Fibroblast of peridontal ligament (primary cell): Measurements from ENCODE around the gene FHAD1.
A peak's percentile ranks its signal among the peaks of the same experiment; 100 is the strongest.

Source experiments
- DNase-seq: peaks from one replicate; pipeline ENCODE4 v3.0.0-alpha.2; 2010; ENCODE audit errors: extremely low read depth

FHAD1 gene

GRCh38 chr1:15345705-15346345 is 98.8 kb downstream of the FHAD1 start:
- DNase-seq: no peak

DNA sequence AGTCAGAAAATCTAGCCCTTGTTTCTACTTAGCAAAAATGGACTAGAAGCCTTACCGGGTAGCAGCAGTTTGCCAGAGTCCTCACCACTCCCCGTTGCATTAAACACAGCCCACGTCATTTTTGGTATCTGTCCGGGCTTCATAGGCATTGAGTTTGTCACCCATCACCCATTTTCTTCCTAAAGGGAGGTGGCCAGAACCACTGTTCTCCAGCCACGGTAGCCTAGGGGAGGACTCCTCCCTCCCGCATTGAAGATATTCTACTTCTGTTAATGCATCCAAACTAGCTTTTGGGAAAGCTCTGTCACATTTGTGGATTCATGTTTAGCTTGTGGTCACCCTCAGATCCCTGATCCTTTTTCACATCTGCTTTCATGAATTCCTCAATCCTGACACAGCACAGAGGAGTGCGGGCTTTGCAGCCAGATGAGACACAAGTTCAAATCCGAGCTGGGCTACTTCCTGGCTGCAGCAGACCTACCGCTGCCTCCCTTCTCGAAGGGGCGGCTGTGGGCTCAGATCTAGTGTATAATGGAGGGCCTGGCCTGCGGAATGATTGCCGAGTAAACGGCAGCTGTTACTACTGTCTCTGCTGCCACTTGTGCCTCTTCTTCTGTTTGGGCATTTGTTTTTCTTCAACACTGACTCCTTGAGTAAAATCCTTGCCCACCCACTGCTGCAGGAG is 99.5 kb downstream of the FHAD1 start:
- peak; percentile 48 for DNase-seq

GRCh38 chr1:15347182-15347581 is 100.2 kb downstream of the FHAD1 start:
- no peak for DNase-seq

- DNase-seq: no peak
Observed at GRCh38 chr1:15348648-15349047, 101.6 kb downstream of the FHAD1 start.

GRCh38 chr1:15349133-15349532 is 102.1 kb downstream of the FHAD1 start:
- DNase-seq: no peak

DNA sequence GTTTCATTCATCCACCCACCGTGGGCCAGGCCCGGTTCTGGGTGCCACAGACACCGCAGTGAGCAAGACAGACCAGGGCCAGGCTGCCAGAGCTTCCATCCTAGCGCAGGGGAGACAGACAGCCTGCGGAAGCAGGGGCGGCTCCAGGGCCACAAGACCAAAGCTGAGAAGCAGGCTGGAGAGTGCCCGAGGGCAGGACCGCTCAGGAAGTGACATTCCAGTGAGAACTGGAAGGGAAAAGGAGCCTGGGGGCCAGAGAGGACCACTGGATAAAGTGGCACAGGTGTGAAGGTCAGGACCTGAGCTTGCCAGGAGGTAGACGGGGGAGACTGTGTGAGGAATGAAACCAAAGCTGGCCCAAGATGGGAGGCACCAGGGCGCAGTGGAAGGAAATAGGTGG is 103.1 kb downstream of the FHAD1 start:
- DNase-seq: no peak

GRCh38 chr1:15350551-15351200 is 103.7 kb downstream of the FHAD1 start:
- no peak for DNase-seq

DNA sequence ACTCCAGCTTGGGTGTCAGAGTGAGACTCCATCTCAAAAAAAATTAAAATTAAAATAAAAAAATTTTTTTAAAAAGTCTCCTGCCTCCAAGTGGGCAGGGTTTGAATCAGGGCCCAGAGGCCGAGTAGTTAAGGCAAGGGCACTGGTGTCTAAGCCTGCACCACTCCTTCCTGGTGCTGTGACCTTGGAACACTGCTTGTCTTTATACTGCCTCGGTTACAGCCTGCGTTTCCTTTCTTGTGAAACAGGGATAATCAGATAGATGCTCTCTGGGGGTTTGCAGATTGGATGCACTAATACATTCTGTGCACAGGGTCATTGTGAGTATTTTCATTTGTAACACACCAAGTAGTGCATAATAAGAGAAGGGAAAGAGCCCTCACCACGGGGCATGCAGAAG is 104.3 kb downstream of the FHAD1 start:
- no peak for DNase-seq

GRCh38 chr1:15352128-15352957 is 105.3 kb downstream of the FHAD1 start:
- DNase-seq: peak; percentile 62

GRCh38 chr1:15353839-15354579 is 107.0 kb downstream of the FHAD1 start:
- DNase-seq: no peak

DNA sequence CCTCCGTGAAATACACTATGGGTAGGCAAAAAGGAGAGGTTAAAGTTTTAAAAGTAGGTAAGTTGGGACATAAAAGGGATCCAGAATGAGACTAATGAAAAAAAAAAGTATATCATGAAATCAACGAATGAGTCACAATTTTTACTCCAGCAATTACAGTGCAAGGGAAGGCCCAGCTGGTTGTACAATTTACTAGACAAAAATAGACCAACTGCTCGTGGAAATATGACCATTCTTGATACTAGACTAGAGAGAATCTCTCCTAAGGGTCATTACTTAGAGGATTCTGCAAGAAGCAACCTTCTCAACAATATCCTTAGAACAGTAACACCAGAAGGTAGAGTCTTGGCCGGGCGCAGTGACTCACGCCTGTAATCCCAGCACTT is 107.5 kb downstream of the FHAD1 start:
- DNase-seq: peak; percentile 77

- DNase-seq: no peak
Observed at GRCh38 chr1:15355968-15356625, 109.1 kb downstream of the FHAD1 start.

DNA sequence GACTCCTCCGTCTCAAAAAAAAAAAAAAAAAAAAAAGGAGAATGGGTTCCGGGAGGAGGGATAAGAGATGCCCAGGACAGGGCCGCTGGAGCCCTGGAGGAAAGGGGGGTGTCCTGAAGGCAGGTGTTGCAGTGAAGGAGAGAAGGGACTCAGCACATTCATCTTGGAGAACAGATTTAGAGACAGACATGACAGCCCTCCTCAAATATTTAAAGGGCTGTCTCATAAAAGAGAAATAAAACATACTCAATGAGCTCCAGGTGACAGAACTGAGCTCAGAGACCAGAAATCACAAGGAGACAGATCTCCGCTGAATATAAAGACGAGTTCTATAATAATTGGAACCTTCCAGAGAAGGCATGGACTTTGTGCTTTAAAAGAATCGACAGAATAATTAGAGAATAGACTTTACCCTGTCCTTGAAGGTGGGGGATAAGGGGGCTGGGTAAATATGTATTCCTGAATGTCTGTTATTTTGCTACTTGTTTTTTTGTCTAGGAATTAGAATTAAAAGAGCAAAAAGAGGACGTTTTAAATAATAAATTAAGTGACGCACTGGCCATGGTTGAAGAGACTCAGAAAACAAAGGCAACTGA is 110.7 kb downstream of the FHAD1 start:
- no peak for DNase-seq

DNA sequence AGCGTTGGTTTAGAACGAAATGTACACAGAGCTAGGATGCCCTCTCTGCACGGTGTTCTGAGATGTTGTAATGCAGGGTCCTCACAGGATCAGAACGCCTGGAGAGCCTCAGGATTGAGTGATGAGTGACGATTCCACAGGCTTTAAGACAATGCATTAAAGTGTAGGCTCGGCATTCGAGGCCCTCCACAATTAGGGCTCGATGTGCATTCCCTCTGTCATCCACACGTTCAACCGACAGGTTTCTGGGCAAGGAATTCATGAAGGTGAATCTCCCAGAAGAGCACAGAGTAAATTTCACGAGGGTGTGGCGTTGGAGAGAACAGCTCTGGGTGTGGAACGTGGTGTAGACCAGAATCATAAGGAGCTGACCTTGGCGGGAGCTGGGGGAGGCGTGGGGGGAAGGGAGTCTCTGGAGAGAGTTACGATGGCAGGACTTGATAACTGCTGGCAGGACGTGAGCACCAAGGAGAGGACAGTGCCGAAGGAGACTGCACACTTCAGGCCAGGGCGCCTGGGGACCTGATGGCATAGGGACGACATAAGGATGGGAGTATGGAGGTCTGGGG is 111.6 kb downstream of the FHAD1 start:
- DNase-seq: no peak

DNA sequence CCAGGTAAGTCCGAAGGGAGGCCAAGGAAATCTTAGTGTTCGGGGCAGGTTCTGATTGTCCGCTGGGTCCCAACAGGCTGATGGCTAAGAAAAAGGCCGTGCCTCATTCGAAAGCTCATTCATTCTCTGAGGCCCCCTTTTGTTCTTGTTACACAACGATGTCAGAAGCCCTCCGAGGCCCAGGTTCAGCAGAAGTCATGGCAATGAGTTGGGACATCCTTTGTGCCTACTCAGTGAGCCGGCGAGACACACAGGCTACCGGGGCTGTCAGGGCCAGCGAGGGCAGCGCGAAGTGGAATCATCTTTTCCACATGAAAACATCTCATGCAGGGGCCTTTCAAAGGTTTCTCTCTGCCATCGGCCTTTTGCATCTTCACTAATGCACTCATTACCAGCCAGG is 113.7 kb downstream of the FHAD1 start:
- no peak for DNase-seq

- no peak for DNase-seq
Observed at GRCh38 chr1:15362096-15362736, 115.2 kb downstream of the FHAD1 start.

- DNase-seq: no peak
Observed at GRCh38 chr1:15362737-15363128, 115.7 kb downstream of the FHAD1 start.

DNA sequence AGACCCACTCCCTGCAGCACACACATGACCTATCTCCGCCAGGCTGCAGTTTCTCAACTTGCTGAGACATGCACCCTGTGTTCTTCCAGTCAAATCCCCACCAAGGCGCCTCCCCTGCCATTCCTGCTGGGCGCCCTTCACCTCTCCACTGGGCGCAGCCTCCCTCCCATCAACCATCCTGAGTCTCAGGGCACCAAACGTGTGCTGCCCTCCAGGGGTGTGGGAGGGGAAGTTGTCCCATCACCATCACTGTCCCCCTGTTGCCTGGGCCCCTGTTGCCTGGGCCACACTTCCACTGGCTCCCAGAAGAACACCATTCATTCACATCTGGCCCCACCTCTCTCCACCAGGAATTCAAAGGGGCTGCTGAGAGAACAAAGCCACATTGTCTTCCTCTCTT is 117.7 kb downstream of the FHAD1 start:
- no peak for DNase-seq

DNA sequence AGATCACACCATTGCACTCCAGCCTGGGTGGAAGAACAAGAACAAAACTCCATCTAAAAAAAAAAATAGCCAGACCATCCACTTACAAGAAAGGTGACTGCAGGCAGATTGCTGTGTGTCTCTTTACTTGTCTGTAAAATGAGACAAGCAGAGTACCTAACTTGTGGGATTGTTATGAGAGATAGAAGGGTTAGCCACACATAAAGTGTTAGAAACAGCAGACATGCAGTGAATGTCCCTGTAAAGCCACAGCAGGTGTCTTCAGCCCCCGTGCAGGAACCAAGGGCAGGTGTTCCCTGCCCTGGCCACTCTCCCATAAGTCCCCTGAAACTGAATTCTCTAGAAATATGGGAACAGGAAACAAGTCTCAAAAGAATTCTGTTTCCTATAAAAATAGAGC is 121.9 kb downstream of the FHAD1 start:
- no peak for DNase-seq

DNA sequence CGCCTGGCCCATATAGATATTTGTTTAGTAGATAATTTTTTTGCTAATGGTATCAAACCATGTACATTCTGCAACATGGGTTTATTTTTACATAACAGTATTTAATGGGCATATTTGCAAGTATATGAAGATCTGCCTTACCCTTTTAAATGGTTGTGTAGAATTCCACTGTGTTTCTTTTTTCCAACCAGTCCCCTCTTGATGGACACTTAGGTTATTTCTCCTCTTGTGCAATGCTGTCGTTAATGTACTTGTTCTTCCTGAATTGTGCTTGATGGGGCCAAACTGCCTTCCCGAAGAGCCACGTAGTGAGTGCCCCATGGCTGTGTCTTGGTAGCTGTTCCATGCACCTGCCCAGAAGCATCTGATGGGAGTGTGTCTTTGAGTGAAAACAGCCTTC is 123.2 kb downstream of the FHAD1 start:
- DNase-seq: no peak
